ENCODE measurements around the gene MEGF6.

- TF ChIP-seq CTCF (IDR thresholded peaks at IDR 0.05) (no peak), EZH2 (IDR thresholded peaks at IDR 0.05; ENCODE audit: borderline replicate concordance, insufficient read depth, low read depth, low read length, poor library complexity, severe bottlenecking) (no peak)
These were observed 21.1 kb downstream of the MEGF6 start for GRCh38 chr1:3590139-3590763.
